Keratinocyte (primary cell): ENCODE data around the gene PLAC9. TPM values are rescaled to one million over a fixed set of nuclear protein-coding genes. Genes with fewer than 3 reads are reported as not detected.

ENCODE experiments used
- DNase-seq: peaks from one replicate; pipeline ENCODE4 v3.0.0-alpha.2; 2011; ENCODE audit warnings: low read depth, missing footprints, low spot score
- FAIRE-seq: peaks from 2 replicates; lab custom pipeline; 2011; peaks lifted over from hg19 to GRCh38; lab: Jason Lieb, UNC
- H2AFZ ChIP-seq: 2 replicates; pipeline ENCODE4 v1.6.0; 2012; ENCODE audit warnings: low read length, control low read depth, inconsistent platforms; ENCODE audit not compliant: control insufficient read depth
- H3K27ac ChIP-seq: 2 replicates; pipeline ENCODE4 v1.5.1; 2011; ENCODE audit warnings: low read length; ENCODE audit not compliant: control insufficient read depth, insufficient read depth
- H3K27me3 ChIP-seq: 3 replicates; pipeline ENCODE4 v1.6.0; 2011; ENCODE audit warnings: low read length; ENCODE audit not compliant: control insufficient read depth, insufficient read depth; ENCODE audit errors: extremely low read depth
- H3K36me3 ChIP-seq, 2 experiments: 2 replicates in 1 of 2; 3 replicates in 1 of 2; pipeline ENCODE4 v1.5.1; 2011; ENCODE audit warnings: low read length in 2 of 2, mild to moderate bottlenecking in 1 of 2; ENCODE audit not compliant: control insufficient read depth in 2 of 2, insufficient read depth in 2 of 2; ENCODE audit errors: extremely low read depth in 1 of 2
- H3K4me1 ChIP-seq: 3 replicates; pipeline ENCODE4 v1.5.1; 2011; ENCODE audit warnings: low read length; ENCODE audit not compliant: control insufficient read depth, insufficient read depth; ENCODE audit errors: extremely low read depth
- H3K4me2 ChIP-seq: 3 replicates; pipeline ENCODE4 v1.6.0; 2011; ENCODE audit warnings: low read depth, low read length; ENCODE audit not compliant: control insufficient read depth, insufficient read depth; ENCODE audit errors: extremely low read depth
- H3K4me3 ChIP-seq, 3 experiments: fragments of 200-600 bp in 1 of 3; sonication (generic) in 1 of 3; 2 replicates in 2 of 3; 3 replicates in 1 of 3; pipeline ENCODE4 v1.5.1; 2011 to 2016; ENCODE audit warnings: low read length in 3 of 3, mild to moderate bottlenecking in 3 of 3, control low read depth in 2 of 3, inconsistent platforms in 1 of 3, low read depth in 1 of 3, mixed read lengths in 1 of 3, mixed run types in 1 of 3, moderate library complexity in 1 of 3; ENCODE audit not compliant: control insufficient read depth in 2 of 3, insufficient read depth in 2 of 3; ENCODE audit errors: extremely low read depth in 1 of 3
- H3K79me2 ChIP-seq: 2 replicates; pipeline ENCODE4 v1.6.0; 2012; ENCODE audit warnings: low read length; ENCODE audit not compliant: control insufficient read depth, insufficient read depth
- H3K9ac ChIP-seq: 3 replicates; pipeline ENCODE4 v1.6.0; 2011; ENCODE audit warnings: low read length; ENCODE audit not compliant: control insufficient read depth, insufficient read depth; ENCODE audit errors: extremely low read depth
- H3K9me1 ChIP-seq: 3 replicates; pipeline ENCODE4 v1.6.0; 2011; ENCODE audit warnings: low read length; ENCODE audit not compliant: control insufficient read depth, insufficient read depth; ENCODE audit errors: extremely low read depth
- H3K9me3 ChIP-seq: 2 replicates; pipeline ENCODE4 v1.5.1; 2012; ENCODE audit warnings: low read depth, low read length; ENCODE audit not compliant: control insufficient read depth
- H4K20me1 ChIP-seq: 3 replicates; pipeline ENCODE4 v1.6.0; 2011; ENCODE audit warnings: low read length; ENCODE audit not compliant: control insufficient read depth, insufficient read depth; ENCODE audit errors: extremely low read depth
- CTCF ChIP-seq, 3 experiments: IDR thresholded peaks in 1 of 3; conservative IDR thresholded peaks in 1 of 3; optimal IDR thresholded peaks in 1 of 3; 2 replicates in 2 of 3; 3 replicates in 1 of 3; pipeline versions ENCODE3 to v1.5.1; 2011; ENCODE audit warnings: low read length in 3 of 3, mild to moderate bottlenecking in 3 of 3, moderate library complexity in 2 of 3, control low read depth in 1 of 3, inconsistent platforms in 1 of 3; ENCODE audit not compliant: insufficient read depth in 2 of 3; ENCODE audit errors: extremely low read depth in 1 of 3
- EZH2 ChIP-seq: IDR thresholded peaks from one replicate; pipeline ENCODE4 v1.6.1; 2012; ENCODE audit warnings: inconsistent platforms, mild to moderate bottlenecking, low read length, moderate library complexity
- dilution Hi-C: fragments of 300-500 bp; cut with MboI; formaldehyde crosslinking; loops from one replicate; pipeline ENCODE4 v1.7.0; 2020; ENCODE audit warnings: low sequenced_read_pairs; ENCODE audit not compliant: extremely low pct_ligation_motif_present
- polyA plus RNA-seq, 5 experiments: library from polyadenylated mRNA; depleted of rRNA in 3 of 5; stranded (reverse) in 3 of 5; stranded (forward) in 1 of 5; unstranded in 1 of 5; fragments of >200 nt; gene quantifications; 1 replicate in 1 of 5; 2 replicates in 3 of 5; 3 replicates in 1 of 5; pipeline versions ENCODE4 v1.2.1 to v1.2.3, GENCODE V29; 2011 to 2012; ENCODE audit warnings: missing spikeins in 2 of 5, low read depth in 1 of 5, low replicate concordance in 1 of 5

PLAC9 gene
- polyA plus RNA-seq, 1 donor (not counting 4 experiments of a cell fraction or from before 2014, with no cell fraction given): 0.39 TPM

GRCh38 chr10:80160361-80161320 is 28.1 kb downstream of the PLAC9 start:
- H3K9me1 ChIP-seq: peaks cover 10% of the 10 kb centered on the region
- no peak overlapping the region for H3K27ac ChIP-seq
- H3K9me3 ChIP-seq: no peaks in the 10 kb centered on the region
- TF ChIP-seq EZH2 (no peak), CTCF (optimal IDR thresholded peaks at IDR 0.05 in 1 of 3, IDR thresholded peaks at IDR 0.05 in 1 of 3, conservative IDR thresholded peaks at IDR 0.05 in 1 of 3; ENCODE audit: extremely low read depth in 1 of 3, insufficient read depth in 2 of 3, low read length in 3 of 3) (no peak)
- H3K9ac ChIP-seq: no peak overlapping the region
- no peaks in the 10 kb centered on the region for H3K79me2 ChIP-seq
- no peak overlapping the region for H3K4me2 ChIP-seq
- H3K4me3 ChIP-seq: no peak overlapping the region
- FAIRE-seq: no peak
- H3K4me1 ChIP-seq: peaks cover 62% of the 10 kb centered on the region
- H3K27me3 ChIP-seq: no peaks in the 10 kb centered on the region
- H2AFZ ChIP-seq: no peak overlapping the region
- no peak for DNase-seq
- dilution Hi-C loops: no loop called here
- peaks cover 41% of the 10 kb centered on the region in 2 experiments for H3K36me3 ChIP-seq
- H4K20me1 ChIP-seq: no peaks in the 10 kb centered on the region

- H3K4me2 ChIP-seq: no peak overlapping the region
- peaks cover 10% of the 10 kb centered on the region for H3K9me1 ChIP-seq
- H3K27me3 ChIP-seq: no peaks in the 10 kb centered on the region
- H4K20me1 ChIP-seq: no peaks in the 10 kb centered on the region
- TF ChIP-seq CTCF (optimal IDR thresholded peaks at IDR 0.05 in 1 of 3, IDR thresholded peaks at IDR 0.05 in 1 of 3, conservative IDR thresholded peaks at IDR 0.05 in 1 of 3; ENCODE audit: extremely low read depth in 1 of 3, insufficient read depth in 2 of 3, low read length in 3 of 3) (no peak), EZH2 (no peak)
- H3K9me3 ChIP-seq: no peaks in the 10 kb centered on the region
- FAIRE-seq (no peak), DNase-seq (no peak)
- dilution Hi-C loops: no loop called here
- H3K36me3 ChIP-seq: peaks cover 41% of the 10 kb centered on the region in 2 experiments
- peaks cover 62% of the 10 kb centered on the region for H3K4me1 ChIP-seq
- no peak overlapping the region for H3K9ac ChIP-seq
- H3K27ac ChIP-seq: no peak overlapping the region
- no peak overlapping the region for H2AFZ ChIP-seq
- H3K79me2 ChIP-seq: no peaks in the 10 kb centered on the region
- no peak overlapping the region for H3K4me3 ChIP-seq
Measured at GRCh38 chr10:80161321-80162083, 29.0 kb downstream of the PLAC9 start.
